Superior temporal gyrus (tissue), 1 donor: ENCODE results near the gene NSUN6.

Experiments
- DNase-seq: peaks from one replicate; pipeline ENCODE4 v3.0.0-alpha.2; 2016; ENCODE audit errors: extremely low spot score

Gene NSUN6

DNA sequence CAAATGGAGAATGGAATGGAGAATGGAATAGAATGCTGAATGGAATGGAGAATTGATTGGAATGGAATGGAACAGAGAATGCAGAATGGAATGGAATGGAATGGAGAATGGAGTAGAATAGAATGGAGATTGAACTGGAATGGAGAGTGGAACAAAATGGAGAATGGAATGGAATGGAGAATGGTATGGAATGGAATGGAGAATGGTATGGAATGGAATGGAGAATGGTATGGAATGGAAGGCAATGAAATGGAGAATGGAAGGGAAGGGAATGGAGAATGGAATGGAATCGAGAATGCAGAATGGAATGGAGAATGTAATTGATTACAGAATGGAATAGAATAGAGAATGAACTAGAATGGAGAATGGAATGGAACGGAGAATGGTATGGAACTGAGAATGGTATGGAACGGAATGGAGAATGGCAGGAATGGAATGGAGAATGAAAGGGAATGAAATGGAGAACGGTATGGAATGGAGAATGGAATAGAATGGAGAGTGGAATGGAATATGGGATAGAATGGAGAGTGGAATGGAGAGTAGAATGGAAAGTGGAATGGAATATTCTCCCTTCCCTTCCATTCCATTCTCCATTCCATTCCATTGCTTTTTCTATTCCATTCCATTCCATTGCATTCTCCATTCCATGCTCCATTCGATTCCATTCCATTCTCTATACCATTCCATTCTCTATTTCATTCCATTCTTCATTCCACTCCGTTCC lies 88.2 kb downstream of the NSUN6 start:
- no peak for DNase-seq

DNA sequence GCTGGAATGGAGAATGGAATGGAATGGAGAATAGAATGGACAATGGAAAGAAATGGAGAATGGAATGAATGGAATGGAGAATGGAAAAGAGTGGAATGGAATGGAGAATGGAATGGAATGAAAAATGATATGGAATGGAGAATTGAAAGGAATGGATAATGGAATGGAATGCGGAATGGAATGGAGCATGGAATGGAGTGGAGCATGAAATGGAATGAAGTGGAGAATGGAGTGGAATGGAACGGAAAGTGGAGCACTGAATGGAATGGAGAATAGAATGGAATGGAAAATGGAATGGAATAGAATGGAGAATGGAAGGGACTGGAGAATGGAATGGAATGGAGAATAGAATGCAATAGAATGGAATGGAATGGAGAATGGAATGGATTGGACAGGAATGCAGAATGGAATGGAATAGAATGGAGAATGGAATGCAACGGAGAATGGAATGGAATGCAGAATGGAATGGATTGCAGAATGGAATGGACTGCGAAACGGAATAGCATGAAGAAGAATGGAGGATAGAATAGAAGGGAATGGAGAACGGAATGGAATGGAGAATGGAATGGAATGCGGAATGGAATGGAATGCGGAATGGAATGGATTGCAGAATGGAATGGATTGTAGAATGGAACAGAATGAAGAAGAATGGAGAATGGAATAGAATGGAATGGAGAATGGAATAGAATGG lies 89.4 kb downstream of the NSUN6 start:
- DNase-seq = no peak

DNA sequence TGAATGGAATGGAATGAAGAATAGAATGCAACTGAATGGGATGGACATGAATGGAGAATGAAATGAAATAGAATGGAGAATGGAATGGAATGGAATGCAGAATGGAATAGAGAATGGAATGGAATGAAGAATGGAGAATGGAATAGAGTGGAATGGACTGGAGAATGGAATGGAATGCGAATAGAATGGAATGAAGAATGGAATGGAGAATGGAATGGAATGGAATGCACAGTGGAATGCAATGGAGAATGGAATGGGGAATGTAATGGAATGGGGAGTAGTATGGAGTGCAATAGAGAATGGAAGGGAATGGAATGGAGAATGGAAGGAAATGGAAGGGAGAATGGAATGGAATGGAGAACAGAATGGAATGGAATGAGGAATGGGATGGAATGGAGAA lies 93.4 kb downstream of the NSUN6 start:
- no peak for DNase-seq

DNA sequence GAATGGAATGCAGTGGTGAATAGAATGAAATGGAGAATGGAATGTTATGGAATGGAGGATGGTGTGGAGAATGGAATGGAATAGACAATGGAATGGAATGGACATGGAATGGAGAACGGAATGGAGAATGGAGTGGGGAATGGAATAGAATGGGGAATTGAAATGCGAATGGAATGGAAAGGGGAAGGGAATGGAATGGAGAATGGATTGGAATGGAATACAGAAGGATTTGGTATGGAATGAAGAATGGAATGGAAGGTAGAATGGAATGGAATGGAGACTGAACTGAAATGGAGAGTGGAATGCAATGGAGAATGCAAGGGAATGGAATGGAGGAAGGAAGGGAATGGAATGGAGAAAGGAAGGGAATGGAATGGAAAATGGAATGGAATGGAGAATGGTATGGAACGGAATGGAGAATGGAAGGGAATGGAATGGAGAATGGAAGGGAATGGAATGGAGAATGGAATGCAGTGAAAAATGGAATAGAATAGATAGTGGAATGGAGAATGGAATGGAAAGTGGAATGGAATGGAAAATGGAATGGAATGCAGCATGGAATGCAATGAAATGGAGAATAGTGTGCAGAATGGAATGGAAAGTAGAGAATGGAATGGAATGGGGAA lies 94.8 kb downstream of the NSUN6 start:
- DNase-seq = no peak

DNA sequence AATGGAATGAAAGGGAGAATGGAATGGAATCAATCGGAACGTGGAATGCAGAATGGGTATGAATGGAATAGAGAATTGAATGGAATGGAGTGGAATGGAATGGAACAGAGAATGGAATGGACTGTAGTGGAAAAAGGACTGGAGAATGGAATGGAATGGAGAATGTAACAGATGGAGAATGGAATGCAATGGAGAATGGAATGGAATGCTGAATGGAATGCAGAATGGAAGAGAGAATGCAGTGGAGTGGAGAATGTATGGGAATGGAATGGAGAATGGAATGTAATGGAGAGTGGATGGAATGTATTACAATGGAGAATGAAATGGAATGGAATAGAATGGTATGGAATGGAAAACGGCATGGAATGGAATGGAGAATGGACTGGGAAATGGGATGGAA lies 96.9 kb downstream of the NSUN6 start:
- no peak for DNase-seq

DNA sequence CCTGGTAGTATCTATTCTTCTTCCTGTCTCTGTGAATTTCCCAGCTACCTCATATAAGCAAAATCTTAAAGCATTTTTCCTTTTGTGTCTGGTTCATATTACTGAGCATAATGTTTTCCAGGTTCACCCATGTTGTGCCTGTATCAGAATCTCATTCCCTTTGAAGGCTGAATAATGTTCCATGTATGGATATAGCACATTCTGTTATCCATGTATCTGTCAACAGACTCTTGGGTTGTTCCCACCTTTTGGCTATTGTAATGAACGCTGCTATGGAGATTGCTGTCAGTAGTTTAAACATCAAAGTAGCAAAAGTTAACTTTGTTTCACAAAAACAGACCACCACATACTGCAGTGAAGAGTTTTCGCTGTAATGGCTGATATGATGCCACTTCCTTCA lies 99.9 kb downstream of the NSUN6 start:
- no peak for DNase-seq

DNA sequence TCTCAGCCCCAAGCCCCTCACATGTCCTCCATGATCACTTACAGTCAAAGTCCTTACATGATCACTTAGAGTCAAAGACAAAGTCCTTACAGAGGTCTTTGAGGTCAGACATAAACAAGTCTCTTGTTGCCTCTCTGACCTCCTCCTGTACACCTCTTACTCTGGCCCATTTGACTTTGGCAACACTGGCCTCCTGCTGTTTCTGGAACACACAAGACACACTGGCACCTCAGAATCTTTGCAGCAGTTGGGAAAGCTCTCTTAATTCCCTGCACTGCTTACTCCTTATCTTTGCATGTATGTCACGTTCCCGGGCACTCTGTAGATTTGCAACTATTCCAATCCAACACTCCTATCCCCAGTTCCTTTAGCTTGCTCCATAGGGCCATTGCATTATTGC lies 102.3 kb downstream of the NSUN6 start:
- peak; percentile 6 for DNase-seq

DNA sequence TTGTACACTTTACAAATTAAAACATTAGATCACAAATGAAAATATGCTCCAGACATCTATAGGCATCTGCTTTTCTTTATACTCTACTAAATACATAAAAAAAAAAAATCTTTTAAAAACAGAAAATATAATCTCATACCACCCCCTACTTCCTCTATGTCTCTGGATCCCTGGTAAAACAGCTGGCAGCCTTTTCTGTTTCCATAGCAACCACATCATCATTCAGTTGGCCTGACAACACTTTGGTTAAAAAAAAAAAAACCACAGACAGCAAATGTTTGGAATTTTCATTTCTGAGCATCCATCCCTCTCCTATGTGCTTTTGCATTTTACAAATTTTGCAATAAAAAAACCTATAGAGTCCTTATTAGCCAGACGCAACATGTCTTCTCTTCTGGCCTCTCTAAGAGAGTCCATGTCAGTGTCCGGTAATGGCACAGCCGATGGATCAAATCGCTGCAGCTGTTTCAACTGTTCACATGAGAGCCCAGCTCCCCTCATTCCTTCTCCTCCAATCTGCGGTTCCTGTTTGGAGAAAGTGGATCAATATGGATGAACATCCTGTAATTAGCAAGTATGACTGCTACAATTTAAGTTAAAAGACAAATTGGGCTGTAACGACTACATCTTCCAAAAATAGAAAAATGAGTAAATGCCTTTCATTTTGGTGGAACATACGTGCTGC lies 105.6 kb downstream of the NSUN6 start:
- DNase-seq = peak; percentile 70

DNA sequence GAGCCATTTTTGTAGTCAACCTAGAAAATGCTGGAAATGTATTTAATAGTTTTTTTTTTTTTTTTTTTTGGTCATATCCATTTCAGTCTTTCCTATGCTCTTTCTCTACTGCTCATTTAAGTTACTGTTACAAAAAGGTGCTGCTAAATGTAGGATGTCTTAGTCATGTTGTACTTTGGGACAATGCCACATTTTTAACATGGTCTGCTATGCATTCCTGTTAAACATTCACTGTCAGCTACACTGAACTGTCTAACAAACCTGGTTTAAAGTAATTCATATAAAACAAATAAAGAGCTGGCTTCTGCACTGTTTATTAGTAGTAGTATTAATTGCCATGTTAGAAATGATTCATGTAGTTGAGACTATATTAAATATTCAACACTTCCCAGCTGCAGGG lies 108.6 kb downstream of the NSUN6 start:
- DNase-seq = peak; percentile 49

DNA sequence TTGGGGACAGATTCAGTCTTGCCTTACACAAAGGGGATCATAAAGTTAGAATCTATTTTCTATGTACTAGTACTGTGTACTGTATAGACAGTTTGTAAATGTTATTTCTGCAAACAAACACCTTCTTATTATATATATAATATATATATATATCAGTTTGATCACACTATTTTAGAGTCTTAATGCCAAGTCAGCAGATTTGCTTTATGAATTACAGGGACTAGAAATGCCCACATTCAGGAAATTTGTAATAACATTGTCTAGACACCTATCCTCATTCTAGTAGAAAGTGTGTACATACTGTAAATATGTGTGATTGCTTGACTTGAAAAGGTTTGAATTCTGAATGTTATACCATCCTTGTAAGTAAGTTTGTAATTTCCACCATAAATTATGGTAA lies 111.2 kb downstream of the NSUN6 start:
- no peak for DNase-seq

DNA sequence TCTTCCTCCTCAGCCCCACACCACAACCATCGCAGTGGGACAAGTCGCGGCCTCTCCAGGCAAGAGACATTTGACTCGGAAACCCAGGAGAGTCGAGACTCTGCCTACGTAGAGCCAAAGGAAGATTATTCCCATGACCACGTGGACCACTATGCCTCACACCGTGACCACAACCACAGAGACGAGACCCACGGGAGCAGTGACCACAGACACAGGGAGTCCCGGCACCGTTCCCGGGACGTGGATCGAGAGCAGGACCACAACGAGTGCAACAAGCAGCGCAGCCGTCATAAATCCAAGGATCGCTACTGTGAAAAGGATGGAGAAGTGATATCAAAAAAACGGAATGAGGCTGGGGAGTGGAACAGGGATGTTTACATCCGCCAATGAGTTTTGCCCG lies 112.1 kb downstream of the NSUN6 start:
- no peak for DNase-seq

DNA sequence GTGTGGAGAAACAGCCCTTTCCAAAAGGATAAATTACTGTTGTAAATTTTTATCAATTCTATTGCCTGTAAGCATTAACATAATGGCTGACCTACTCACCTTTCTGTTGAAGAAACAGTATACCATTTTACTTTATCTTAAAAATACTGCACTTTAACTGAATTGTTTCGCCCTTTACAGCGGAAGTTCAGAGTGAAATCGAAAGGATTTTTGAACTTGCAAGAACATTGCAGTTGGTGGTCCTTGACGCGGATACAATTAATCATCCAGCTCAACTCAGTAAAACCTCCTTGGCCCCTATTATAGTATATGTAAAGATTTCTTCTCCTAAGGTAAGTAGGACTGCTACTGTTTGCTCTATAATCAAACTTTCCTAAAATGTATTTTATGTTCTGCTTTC lies 117.5 kb downstream of the NSUN6 start:
- no peak for DNase-seq

DNA sequence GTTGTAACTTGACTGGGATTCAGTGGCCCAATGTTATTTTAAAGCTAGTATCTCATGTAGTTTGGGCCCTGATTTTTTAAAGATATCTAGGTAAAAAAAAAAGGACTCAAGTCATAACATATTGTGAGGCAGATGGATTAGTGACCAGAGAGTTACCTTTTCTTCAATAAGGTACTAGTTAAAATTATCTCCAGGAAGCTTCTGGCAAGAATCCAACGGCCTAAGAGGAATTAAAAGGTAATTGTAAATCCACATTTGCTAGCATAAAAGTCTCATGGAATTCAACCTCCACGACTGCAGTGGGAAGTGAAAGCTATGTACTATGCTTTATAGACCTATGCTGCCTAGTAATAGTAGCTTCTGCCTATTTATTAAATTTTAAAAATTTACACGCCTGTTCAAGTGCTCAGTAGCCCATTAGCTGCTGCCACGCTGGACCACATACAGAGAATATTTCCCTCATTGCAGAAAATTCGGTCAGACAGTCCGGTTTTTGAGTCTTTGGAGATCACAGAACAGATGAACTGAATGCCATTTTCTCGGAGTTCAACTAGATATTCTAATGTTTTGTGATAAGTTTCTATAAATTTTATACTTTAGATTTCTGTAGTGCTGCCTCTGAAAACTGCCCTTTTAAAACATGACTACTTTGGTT lies 118.4 kb downstream of the NSUN6 start:
- DNase-seq = no peak

DNA sequence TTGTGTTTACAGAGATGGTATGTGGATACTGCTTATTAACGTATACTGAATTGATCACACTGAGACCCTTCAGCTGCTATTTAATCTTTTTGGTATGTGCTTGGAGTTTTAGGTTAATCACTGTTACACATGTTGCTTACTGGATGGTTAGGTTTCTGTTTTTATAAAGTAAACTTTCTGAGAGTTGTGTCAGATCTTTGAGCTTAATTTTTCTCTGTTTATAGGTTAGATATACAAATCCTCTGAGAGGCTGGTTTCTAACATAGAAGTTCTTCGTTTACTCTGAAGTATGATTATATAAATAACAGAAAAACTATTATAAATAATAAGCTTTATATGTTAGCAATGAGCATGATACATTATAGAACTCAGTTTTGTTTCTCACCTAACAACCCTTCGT lies 123.1 kb downstream of the NSUN6 start:
- no peak for DNase-seq

DNA sequence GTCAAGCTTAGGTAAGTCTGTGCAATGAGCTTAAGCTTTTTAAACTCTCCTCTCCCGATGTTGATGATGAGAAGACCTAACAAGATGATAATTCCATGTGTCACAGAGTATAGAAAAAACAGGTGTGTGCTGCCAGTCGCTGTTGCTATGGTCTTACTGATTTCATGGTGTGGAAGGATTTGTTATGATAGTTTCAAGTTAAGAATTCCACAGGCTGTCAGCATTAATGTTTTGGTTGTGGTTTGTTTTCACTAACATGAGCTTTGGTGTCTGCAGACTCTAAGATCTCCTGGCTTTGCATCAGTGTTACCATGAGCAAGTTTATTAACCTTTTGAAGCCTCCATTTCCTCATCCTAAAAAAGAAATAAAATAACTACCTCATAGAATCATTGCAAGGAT lies 123.7 kb downstream of the NSUN6 start:
- no peak for DNase-seq

DNA sequence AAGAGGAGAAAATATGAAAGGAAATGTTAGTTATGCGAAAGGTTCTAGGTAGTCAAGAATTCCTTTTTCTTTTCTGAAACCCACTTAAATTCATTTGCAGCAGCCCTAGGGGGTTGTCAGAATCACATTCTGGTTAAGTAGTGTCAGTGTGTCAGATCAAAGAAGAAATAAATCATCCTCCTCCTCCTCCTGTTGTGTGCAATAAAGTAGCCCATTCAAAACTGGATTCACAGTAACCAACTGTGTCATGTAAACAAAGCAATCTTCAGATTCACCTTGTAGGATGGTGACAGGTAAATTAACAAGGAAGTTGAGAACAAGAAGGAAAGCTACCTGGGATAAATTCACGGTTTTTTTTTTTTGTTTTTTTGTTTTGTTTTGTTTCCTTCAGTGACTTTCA lies 127.5 kb downstream of the NSUN6 start:
- no peak for DNase-seq

DNA sequence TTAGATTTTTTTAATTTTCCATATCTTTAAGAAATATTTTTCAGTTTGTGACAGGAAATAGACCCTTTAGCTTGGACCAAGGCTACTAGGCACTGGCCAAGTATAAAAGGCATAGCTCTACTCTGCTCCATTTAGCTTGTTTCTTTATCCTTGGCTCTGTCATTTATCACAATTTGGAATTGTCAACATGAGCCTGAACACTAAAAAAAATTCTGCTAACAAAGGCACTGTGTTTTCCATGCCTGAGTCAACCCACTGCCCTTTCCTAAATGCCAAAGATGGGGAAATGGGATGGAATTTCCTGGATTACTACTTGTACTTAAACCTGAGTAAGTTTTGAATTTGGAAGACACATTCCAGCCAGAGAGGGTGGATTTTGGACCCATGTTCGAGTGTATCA lies 128.4 kb downstream of the NSUN6 start:
- no peak for DNase-seq

DNA sequence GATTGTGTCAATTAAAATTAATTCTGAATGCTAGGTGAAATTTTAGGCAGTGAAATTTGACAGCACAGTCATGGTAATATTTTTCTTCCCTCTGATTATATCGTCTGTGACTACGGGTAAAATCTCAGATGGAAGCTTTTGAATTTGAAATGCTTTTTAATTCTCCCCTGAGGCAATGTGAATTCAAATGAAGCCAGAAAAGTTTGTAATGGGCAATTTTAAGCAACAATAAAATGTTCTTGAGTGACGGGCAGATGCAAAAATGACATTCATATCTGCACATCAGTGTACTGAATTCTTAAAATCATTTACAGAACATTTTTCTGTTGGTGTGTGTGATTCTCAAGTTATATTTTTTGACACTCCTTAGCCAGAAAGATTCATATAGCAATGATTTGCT lies 134.5 kb downstream of the NSUN6 start:
- DNase-seq = no peak

DNA sequence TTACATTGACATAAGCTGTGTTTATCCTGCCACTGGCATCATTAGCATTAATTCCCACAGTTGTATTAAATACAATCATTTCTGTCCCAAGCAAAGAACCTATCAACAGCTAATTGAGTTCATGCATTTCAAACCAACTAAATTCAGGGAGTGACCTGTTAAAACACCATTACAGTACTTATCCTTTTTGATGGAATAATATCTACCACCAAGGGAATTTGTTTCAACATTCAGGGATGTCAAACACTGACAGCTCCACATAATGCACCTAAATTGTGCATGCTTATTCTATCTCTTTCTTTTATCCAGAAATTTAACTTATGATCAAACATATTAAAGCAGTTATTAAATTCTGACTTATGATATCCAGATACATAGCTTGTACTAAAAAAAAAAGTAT lies 136.8 kb downstream of the NSUN6 start:
- no peak for DNase-seq

DNA sequence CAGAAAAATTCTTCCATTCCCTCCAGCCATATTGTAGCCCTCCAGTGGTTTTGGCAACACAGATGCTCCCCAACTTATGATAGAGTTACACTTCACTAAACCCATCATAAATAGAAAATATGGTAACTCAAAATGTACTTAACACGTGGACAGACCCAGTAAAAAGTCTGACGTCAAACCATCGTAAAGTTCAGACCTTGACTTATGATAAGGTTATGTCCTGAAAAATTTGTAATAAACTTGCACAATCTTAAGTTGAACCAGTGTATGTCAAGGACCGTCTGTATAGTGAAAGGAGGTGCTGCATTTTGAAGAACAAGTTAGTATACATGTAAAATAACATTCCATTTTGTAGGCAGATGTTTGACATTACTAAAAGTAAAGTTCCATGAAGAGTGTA lies 142.8 kb downstream of the NSUN6 start:
- no peak for DNase-seq

DNA sequence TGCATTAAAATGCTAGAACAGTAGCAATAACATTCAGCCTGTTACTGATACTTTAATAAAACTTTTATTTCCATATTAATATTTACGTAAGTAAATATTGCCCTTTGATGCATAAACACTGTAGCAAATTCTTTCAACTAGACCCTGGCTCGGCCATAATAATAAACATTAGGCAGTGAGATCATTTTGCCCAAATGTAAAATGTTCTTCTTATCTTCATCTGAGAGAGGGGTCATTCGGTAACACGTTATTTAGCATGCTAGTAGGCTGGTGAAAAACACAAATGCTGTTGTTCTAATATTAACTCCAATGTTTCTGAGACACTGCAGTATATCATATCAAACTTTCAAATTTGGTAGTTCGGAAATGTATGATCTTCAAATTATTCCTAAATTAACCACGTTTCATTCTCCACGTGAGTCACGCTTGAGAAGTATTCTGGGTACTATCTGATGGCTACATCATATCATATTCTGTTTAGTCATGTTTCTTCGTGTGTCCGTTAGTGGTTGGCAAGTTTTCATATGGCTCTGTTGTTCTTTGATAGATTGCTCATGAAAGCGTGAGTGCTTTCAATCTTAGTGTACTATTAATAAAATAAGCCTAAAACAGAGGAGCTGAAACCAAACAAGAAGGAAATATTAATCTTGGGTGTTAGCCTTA lies 145.8 kb downstream of the NSUN6 start:
- no peak for DNase-seq

DNA sequence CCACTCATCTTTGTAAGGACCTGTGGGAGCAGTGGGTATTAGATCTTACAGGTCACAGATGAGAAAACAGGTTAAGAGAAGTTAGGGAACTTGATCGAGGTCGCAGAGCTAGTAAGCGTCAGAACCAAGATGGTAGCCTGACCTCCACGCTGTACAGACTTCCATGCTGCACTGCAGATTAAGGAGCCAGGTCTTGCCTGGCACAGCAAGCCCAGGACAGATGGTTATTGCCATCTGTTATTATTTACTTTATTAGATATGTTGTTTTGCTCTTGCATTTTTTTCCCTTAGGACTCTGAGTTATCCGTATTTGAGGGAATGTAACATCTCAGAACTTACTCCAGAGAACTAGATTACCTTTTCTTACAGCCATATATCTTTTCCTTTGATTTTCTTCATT lies 147.2 kb downstream of the NSUN6 start:
- DNase-seq = no peak
